ENCODE results near the gene PRR19. TPM values are rescaled to one million over a fixed set of nuclear protein-coding genes. Genes with fewer than 3 reads are reported as not detected.

PRR19 gene
- total RNA-seq, 1 experiment from 2014 or later = 3.6 TPM

GRCh38 chr19:42316223-42317211 is 14.6 kb downstream of the PRR19 start:
- no peaks in the 10 kb centered on the region for H3K36me3 ChIP-seq (ENCODE audit: insufficient read depth, low read length, poor library complexity, severe bottlenecking)
- BruUV-seq (replicated peaks) = no TSS peak
- no peaks in the 10 kb centered on the region for H3K4me1 ChIP-seq (ENCODE audit: insufficient read depth, low read length, poor library complexity, severe bottlenecking)
- H3K27ac ChIP-seq (ENCODE audit: low read depth, low read length, poor library complexity, severe bottlenecking) = no peak overlapping the region
- H3K4me3 ChIP-seq (ENCODE audit: low read depth, low read length, poor library complexity, severe bottlenecking) = no peak overlapping the region
- H3K9me3 ChIP-seq (ENCODE audit: low read depth, low read length, poor library complexity, severe bottlenecking) = no peaks in the 10 kb centered on the region
- no peak for DNase-seq (ENCODE audit: low spot score)
- TF ChIP-seq CTCF (conservative IDR thresholded peaks at IDR 0.05; ENCODE audit: low read depth, low read length) (no peak), EZH2 (IDR thresholded peaks at IDR 0.05; ENCODE audit: borderline replicate concordance, low read depth, low read length, poor library complexity, severe bottlenecking) (no peak)
- ChIA-PET CTCF (no interaction called here), POLR2A (ENCODE audit: low non-redundant PET) (no interaction called here)
- no peaks in the 10 kb centered on the region for H3K27me3 ChIP-seq (replicated peaks; ENCODE audit: insufficient read depth, low read depth, low read length, poor library complexity)
- intact Hi-C loops (cut with micrococcal nuclease; ENCODE audit: unreplicated experiment) = no loop called here

GRCh38 chr19:42317535-42317934 is 15.6 kb downstream of the PRR19 start:
- ChIA-PET CTCF (no interaction called here), POLR2A (ENCODE audit: low non-redundant PET) (no interaction called here)
- no peak for DNase-seq (ENCODE audit: low spot score)
- Histone ChIP-seq H3K27ac (ENCODE audit: low read depth, low read length, poor library complexity, severe bottlenecking) (no peak overlapping the region), H3K27me3 (replicated peaks; ENCODE audit: insufficient read depth, low read depth, low read length, poor library complexity) (no peaks in the 10 kb centered on the region), H3K36me3 (ENCODE audit: insufficient read depth, low read length, poor library complexity, severe bottlenecking) (no peaks in the 10 kb centered on the region), H3K9me3 (ENCODE audit: low read depth, low read length, poor library complexity, severe bottlenecking) (no peaks in the 10 kb centered on the region), H3K4me3 (ENCODE audit: low read depth, low read length, poor library complexity, severe bottlenecking) (no peak overlapping the region), H3K4me1 (ENCODE audit: insufficient read depth, low read length, poor library complexity, severe bottlenecking) (no peaks in the 10 kb centered on the region)
- no peak for TF ChIP-seq EZH2 (IDR thresholded peaks at IDR 0.05; ENCODE audit: borderline replicate concordance, low read depth, low read length, poor library complexity, severe bottlenecking)
- TF ChIP-seq CTCF (conservative IDR thresholded peaks at IDR 0.05; ENCODE audit: low read depth, low read length) = no peak
- intact Hi-C loops (cut with micrococcal nuclease; ENCODE audit: unreplicated experiment) = no loop called here
- BruUV-seq (replicated peaks) = no TSS peak

GRCh38 chr19:42322305-42322704 is 20.4 kb downstream of the PRR19 start:
- Histone ChIP-seq H3K4me3 (ENCODE audit: low read depth, low read length, poor library complexity, severe bottlenecking) (no peak overlapping the region), H3K9me3 (ENCODE audit: low read depth, low read length, poor library complexity, severe bottlenecking) (no peaks in the 10 kb centered on the region), H3K36me3 (ENCODE audit: insufficient read depth, low read length, poor library complexity, severe bottlenecking) (no peaks in the 10 kb centered on the region), H3K4me1 (ENCODE audit: insufficient read depth, low read length, poor library complexity, severe bottlenecking) (peaks cover 5% of the 10 kb centered on the region), H3K27ac (ENCODE audit: low read depth, low read length, poor library complexity, severe bottlenecking) (no peak overlapping the region), H3K27me3 (replicated peaks; ENCODE audit: insufficient read depth, low read depth, low read length, poor library complexity) (peaks cover 9% of the 10 kb centered on the region)
- TF ChIP-seq EZH2 (IDR thresholded peaks at IDR 0.05; ENCODE audit: borderline replicate concordance, low read depth, low read length, poor library complexity, severe bottlenecking) (no peak), CTCF (conservative IDR thresholded peaks at IDR 0.05; ENCODE audit: low read depth, low read length) (no peak)
- no TSS peak for BruUV-seq (replicated peaks)
- CTCF ChIA-PET = interaction anchor here (0.6 kb wide), 1 partner anchor 84 kb away, joined by 3 read pairs; no protein-coding TSS in a partner anchor
- intact Hi-C loops (cut with micrococcal nuclease; ENCODE audit: unreplicated experiment) = no loop called here
- POLR2A ChIA-PET (ENCODE audit: low non-redundant PET) = no interaction called here
- DNase-seq (ENCODE audit: low spot score) = no peak
